ENCODE measurements around the gene TPCN2.

DNA sequence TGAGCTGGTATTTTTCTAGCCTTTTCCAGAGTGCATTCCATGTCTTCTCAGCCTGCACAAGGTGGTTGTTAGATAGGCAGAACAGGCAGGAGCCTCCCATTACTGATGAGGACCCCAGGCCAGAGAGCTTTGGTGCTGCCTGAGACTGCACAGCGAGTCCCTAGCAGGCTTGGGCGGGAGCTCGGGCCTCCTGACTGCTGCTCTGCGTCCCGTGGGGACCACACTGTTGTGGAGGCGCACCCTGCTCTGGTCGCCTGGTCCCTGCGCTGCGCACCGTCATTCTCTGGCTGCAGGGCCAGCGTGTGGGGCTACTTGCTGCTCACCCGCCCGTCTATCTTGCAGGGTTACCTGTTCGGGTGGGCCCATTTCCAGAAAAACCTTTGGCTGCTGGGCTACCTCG, 8.5 kb downstream of the TPCN2 start:
- no peak for TF ChIP-seq POLR2AphosphoS5 (IDR thresholded peaks at IDR 0.05; ENCODE audit: low read depth, low read length)
- TF ChIP-seq TAF1 (IDR thresholded peaks at IDR 0.05; ENCODE audit: borderline replicate concordance, insufficient read depth, low read length) = no peak
- TF ChIP-seq, protein P1, sequence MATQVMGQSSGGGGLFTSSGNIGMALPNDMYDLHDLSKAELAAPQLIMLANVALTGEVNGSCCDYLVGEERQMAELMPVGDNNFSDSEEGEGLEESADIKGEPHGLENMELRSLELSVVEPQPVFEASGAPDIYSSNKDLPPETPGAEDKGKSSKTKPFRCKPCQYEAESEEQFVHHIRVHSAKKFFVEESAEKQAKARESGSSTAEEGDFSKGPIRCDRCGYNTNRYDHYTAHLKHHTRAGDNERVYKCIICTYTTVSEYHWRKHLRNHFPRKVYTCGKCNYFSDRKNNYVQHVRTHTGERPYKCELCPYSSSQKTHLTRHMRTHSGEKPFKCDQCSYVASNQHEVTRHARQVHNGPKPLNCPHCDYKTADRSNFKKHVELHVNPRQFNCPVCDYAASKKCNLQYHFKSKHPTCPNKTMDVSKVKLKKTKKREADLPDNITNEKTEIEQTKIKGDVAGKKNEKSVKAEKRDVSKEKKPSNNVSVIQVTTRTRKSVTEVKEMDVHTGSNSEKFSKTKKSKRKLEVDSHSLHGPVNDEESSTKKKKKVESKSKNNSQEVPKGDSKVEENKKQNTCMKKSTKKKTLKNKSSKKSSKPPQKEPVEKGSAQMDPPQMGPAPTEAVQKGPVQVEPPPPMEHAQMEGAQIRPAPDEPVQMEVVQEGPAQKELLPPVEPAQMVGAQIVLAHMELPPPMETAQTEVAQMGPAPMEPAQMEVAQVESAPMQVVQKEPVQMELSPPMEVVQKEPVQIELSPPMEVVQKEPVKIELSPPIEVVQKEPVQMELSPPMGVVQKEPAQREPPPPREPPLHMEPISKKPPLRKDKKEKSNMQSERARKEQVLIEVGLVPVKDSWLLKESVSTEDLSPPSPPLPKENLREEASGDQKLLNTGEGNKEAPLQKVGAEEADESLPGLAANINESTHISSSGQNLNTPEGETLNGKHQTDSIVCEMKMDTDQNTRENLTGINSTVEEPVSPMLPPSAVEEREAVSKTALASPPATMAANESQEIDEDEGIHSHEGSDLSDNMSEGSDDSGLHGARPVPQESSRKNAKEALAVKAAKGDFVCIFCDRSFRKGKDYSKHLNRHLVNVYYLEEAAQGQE (IDR thresholded peaks at IDR 0.05; ENCODE audit: insufficient read depth in 1 of 2, low read depth in 2 of 2, low read length in 2 of 2) = no peak
- TF ChIP-seq FOXP2 (optimal IDR thresholded peaks at IDR 0.05; ENCODE audit: borderline replicate concordance, extremely low read depth, extremely low read length, insufficient read depth) = no peak

Measured in PFSK-1 (cell line).